Measurements from ENCODE around the gene RPP25L. TPM values are rescaled to one million over a fixed set of nuclear protein-coding genes. Genes with fewer than 3 reads are reported as not detected.

The RPP25L gene
- total RNA-seq, 4 donors from 2014 or later = 18.4 to 27.3 (median 22.4) TPM

DNA sequence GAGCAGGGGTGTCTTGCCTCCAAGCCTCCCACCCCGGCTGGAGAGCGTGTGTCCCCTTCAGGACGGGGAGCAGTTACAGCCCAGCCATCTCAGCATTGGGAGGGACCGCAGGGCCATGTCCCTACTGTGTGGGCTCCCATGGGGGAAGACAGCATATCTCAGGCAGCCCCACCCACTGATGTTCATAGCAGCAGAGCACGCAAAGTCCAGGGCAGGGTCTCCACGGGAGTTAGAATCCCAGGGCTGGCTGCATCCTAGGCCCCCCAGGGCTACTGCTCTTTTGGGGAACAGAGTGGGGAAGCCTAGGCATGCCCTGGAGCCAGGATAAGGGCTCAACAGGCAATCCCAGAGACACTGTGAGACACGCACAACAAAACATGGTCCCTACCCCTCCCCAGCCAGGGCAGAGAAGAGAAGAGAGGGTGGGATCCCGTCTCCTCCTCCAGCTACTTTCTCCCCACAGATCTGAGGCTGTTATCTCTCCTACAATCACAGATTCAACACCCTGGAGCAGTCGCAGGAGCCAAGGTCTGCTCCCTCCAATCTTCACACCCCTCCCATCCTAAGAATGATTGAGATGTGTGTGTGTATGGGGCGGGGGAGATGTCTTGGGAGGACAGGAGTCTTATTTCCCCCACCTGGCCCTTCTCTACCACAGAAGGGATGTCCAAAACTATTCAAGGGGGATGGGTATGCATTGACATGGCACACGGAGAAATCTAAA, 25.8 kb downstream of the RPP25L start:
- TF ChIP-seq, protein P1, sequence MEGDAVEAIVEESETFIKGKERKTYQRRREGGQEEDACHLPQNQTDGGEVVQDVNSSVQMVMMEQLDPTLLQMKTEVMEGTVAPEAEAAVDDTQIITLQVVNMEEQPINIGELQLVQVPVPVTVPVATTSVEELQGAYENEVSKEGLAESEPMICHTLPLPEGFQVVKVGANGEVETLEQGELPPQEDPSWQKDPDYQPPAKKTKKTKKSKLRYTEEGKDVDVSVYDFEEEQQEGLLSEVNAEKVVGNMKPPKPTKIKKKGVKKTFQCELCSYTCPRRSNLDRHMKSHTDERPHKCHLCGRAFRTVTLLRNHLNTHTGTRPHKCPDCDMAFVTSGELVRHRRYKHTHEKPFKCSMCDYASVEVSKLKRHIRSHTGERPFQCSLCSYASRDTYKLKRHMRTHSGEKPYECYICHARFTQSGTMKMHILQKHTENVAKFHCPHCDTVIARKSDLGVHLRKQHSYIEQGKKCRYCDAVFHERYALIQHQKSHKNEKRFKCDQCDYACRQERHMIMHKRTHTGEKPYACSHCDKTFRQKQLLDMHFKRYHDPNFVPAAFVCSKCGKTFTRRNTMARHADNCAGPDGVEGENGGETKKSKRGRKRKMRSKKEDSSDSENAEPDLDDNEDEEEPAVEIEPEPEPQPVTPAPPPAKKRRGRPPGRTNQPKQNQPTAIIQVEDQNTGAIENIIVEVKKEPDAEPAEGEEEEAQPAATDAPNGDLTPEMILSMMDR (IDR thresholded peaks at IDR 0.05; ENCODE audit: low read depth) = no peak

DNA sequence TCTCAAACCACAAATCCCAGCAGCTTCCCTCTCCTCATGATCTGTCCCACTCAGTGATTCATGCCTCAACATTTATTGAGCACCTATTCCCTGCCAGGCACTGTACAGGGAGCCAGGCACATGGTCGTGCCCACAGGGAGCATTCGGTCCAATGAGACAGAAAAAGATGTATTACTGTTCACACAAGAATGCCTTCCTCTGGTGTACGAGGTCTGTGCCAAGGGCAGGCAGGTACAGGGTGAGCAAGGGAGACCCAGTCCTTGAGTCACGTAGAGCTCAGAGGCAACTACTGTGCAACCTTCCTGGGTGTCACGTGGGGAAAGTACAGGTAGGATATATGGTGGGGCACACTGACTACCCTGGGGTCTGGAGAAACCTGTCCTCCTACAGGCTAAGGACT, 26.9 kb downstream of the RPP25L start:
- TF ChIP-seq, protein P1 (IDR thresholded peaks at IDR 0.05; ENCODE audit: low read depth) = no peak

- TF ChIP-seq, protein P1 (IDR thresholded peaks at IDR 0.05; ENCODE audit: low read depth) = no peak
Measured at GRCh38 chr9:34582787-34583186, 29.1 kb downstream of the RPP25L start.

- TF ChIP-seq, protein P1 (IDR thresholded peaks at IDR 0.05; ENCODE audit: low read depth) = no peak
Measured at GRCh38 chr9:34581318-34581717, 30.6 kb downstream of the RPP25L start.

DNA sequence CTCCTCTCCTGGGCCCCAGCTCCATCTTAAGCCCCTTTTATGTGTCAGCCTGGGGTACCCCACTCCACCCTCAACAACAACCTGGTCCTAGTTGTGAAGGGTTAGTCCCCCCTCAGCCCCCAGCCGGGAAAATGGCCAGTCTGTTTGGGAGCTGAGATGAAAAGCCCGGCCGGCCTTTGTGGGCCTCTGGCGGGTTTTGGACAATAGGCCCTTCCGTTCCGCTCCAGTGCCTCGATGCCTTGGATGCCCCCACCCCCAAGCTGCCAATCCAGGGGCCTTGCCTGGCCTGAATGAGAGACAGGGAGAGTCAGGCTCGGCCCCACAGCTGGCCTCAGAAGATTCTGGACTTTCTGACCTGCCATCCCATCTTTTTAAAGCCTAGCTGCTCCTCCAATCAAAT, 31.5 kb downstream of the RPP25L start:
- TF ChIP-seq, protein P1 (IDR thresholded peaks at IDR 0.05; ENCODE audit: low read depth) = no peak

DNA sequence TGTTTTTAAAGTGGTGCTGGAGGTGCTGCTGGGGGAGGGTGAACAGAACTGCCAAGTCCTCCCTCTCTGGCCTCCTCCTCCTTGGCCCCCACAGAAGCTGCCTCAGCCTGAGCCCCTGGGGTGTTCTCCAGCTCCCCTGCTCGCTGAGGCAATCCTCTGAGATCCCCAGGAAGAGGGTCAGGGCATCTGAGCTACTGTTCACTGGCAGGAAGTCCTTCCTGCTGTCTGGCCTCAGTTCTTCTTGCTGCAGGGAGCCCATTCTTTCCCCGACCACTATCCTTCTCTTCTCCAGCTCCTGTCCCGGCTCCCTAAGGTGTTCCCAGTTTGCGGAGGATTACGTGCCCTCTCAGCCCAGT, 32.1 kb downstream of the RPP25L start:
- TF ChIP-seq, protein P1 (IDR thresholded peaks at IDR 0.05; ENCODE audit: low read depth) = no peak

- TF ChIP-seq, protein P1 (IDR thresholded peaks at IDR 0.05; ENCODE audit: low read depth) = no peak
Measured at GRCh38 chr9:34579104-34579807, 32.6 kb downstream of the RPP25L start.
